Middle frontal gyrus (tissue), 1 donor: ENCODE results near the gene TAS1R2.

Experiments
- DNase-seq: peaks from one replicate; pipeline ENCODE4 v3.0.0-alpha.2; 2015; ENCODE audit warnings: low spot score; ENCODE audit errors: extremely low spot score

The TAS1R2 gene

GRCh38 chr1:18803151-18803791, 56.2 kb downstream of the TAS1R2 start:
- no peak for DNase-seq

GRCh38 chr1:18802231-18802630, 57.2 kb downstream of the TAS1R2 start:
- no peak for DNase-seq

- no peak for DNase-seq
These were observed 59.2 kb downstream of the TAS1R2 start for GRCh38 chr1:18800258-18800657.

GRCh38 chr1:18799454-18799853, 60.0 kb downstream of the TAS1R2 start:
- no peak for DNase-seq

- no peak for DNase-seq
These were observed 60.5 kb downstream of the TAS1R2 start for GRCh38 chr1:18798946-18799345.

- DNase-seq = no peak
These were observed 60.9 kb downstream of the TAS1R2 start for GRCh38 chr1:18798533-18798932.

GRCh38 chr1:18796950-18797349, 62.5 kb downstream of the TAS1R2 start:
- no peak for DNase-seq

- no peak for DNase-seq
These were observed 64.3 kb downstream of the TAS1R2 start for GRCh38 chr1:18795002-18795689.

- no peak for DNase-seq
These were observed 64.9 kb downstream of the TAS1R2 start for GRCh38 chr1:18794561-18794960.

- no peak for DNase-seq
These were observed 65.4 kb downstream of the TAS1R2 start for GRCh38 chr1:18794051-18794450.

GRCh38 chr1:18793164-18793563, 66.3 kb downstream of the TAS1R2 start:
- DNase-seq = no peak

GRCh38 chr1:18792747-18793146, 66.7 kb downstream of the TAS1R2 start:
- DNase-seq = no peak
